Endothelial cell (in vitro differentiated cells): Measurements from ENCODE around the gene COL16A1. TPM values are rescaled to one million over a fixed set of nuclear protein-coding genes. Genes with fewer than 3 reads are reported as not detected.

Source experiments
- DNase-seq: peaks from one replicate; pipeline ENCODE4 v3.0.0; 2021; ENCODE audit warnings: low spot score
- H3K27ac Mint-ChIP-seq: one replicate; pipeline ENCODE4 v1.8.0; 2021; ENCODE audit warnings: mixed read lengths, inconsistent platforms; ENCODE audit not compliant: unreplicated experiment
- H3K27me3 Mint-ChIP-seq: one replicate; pipeline ENCODE4 v1.8.0; 2021; ENCODE audit warnings: mild to moderate bottlenecking, moderate library complexity, mixed read lengths, inconsistent platforms; ENCODE audit not compliant: unreplicated experiment
- H3K36me3 Mint-ChIP-seq: one replicate; pipeline ENCODE4 v1.8.0; 2021; ENCODE audit warnings: mild to moderate bottlenecking, low read depth, mixed read lengths, inconsistent platforms; ENCODE audit not compliant: unreplicated experiment
- H3K4me1 Mint-ChIP-seq: one replicate; pipeline ENCODE4 v1.8.0; 2021; ENCODE audit warnings: mild to moderate bottlenecking, mixed read lengths, inconsistent platforms; ENCODE audit not compliant: unreplicated experiment
- H3K4me3 Mint-ChIP-seq: one replicate; pipeline ENCODE4 v1.8.0; 2021; ENCODE audit warnings: mild to moderate bottlenecking, mixed read lengths, inconsistent platforms; ENCODE audit not compliant: unreplicated experiment
- H3K9me3 Mint-ChIP-seq: one replicate; pipeline ENCODE4 v1.8.0; 2021; ENCODE audit warnings: mixed read lengths, inconsistent platforms; ENCODE audit not compliant: unreplicated experiment
- total RNA-seq: library from RNA; stranded (reverse); fragmentation: NEBNext Ultra II Directional; extraction: Animal tissue kit (Norgen Biotek cat#: 25700); gene quantifications from one replicate; pipeline ENCODE4 v1.2.1, GENCODE V29; 2021; ENCODE audit not compliant: unreplicated experiment
- TF ChIP-seq, protein P1 (sequence below): fragments of 200-600 bp; sonication (generic); IDR thresholded peaks from one replicate; pipeline ENCODE4 v1.5.0; 2021; ENCODE audit warnings: antibody characterized with exemption; ENCODE audit not compliant: unreplicated experiment

Gene COL16A1
- total RNA-seq, 1 donor from 2014 or later, result 5.3 TPM

DNA sequence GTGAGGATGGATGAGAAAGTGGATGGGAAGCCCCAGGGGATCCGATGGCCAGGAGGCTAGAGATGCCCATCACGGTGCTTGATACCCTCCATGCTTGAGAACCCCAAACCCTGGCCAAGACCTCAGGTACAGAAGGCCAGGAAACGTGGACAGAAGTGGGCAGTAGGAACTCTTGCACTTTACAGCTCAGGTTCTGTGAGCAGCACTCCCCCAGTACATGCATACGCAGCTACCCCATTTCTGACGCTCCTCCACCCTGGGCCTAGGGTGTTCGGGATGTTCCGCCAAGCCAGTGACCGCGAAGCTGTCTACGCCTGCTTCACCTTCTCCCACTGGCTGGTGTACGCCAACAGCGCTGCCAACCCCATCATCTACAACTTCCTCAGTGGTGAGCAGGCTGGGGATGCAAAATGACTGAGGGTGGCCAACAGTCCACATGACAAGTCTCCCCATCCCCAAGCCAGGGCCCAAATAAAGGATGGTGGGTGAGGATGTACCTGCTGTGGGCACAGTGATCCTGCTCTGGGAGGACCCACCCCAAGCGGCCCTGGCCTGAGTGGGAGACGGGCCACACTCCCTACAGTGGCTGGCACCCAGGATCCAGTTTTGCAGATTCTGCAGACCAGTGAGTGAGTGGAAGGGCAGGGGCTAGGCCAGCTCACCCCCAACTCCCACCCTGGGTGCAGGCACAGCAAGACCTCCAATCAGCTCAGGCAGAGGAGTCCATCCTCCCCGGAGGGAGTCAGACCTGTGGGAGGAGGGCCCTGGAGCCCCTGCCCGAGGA lies 78.9 kb downstream of the COL16A1 start:
- TF ChIP-seq, protein P1, sequence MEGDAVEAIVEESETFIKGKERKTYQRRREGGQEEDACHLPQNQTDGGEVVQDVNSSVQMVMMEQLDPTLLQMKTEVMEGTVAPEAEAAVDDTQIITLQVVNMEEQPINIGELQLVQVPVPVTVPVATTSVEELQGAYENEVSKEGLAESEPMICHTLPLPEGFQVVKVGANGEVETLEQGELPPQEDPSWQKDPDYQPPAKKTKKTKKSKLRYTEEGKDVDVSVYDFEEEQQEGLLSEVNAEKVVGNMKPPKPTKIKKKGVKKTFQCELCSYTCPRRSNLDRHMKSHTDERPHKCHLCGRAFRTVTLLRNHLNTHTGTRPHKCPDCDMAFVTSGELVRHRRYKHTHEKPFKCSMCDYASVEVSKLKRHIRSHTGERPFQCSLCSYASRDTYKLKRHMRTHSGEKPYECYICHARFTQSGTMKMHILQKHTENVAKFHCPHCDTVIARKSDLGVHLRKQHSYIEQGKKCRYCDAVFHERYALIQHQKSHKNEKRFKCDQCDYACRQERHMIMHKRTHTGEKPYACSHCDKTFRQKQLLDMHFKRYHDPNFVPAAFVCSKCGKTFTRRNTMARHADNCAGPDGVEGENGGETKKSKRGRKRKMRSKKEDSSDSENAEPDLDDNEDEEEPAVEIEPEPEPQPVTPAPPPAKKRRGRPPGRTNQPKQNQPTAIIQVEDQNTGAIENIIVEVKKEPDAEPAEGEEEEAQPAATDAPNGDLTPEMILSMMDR, result no peak
- Mint-ChIP-seq H3K4me1 (peaks cover 6% of the 10 kb centered on the region), H3K4me3 (no peak overlapping the region), H3K27me3 (peaks cover 3% of the 10 kb centered on the region), H3K27ac (no peak overlapping the region), H3K9me3 (no peaks in the 10 kb centered on the region), H3K36me3 (peaks cover 18% of the 10 kb centered on the region)
- no peak for DNase-seq

DNA sequence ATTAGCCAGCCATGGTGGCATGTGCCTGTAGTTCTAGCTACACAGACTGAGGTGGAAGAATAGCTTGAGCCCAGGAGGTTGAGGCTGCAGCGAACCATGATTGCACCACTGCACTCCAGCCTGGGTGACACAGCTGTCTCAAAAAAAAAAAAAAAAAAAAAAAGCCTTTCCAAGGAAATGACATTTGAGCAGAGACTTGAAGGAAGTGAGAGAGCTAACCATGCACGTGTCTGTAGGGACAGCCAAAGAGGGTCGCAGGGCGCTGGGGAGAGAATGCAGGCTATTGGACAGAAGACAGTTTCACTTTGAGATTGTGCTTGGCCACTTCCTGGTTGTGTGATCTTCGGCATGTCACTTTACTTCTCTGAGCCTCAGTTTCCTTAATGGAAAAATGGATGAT lies 79.5 kb downstream of the COL16A1 start:
- peaks cover 12% of the 10 kb centered on the region for H3K4me1 Mint-ChIP-seq

GRCh38 chr1:31623365-31623764 lies 80.5 kb downstream of the COL16A1 start:
- H3K27me3 Mint-ChIP-seq, result peaks cover 3% of the 10 kb centered on the region
- TF ChIP-seq, protein P1, result no peak
- no peak overlapping the region for H3K27ac Mint-ChIP-seq
- no peaks in the 10 kb centered on the region for H3K9me3 Mint-ChIP-seq
- peaks cover 14% of the 10 kb centered on the region for H3K36me3 Mint-ChIP-seq
- no peak for DNase-seq
- H3K4me3 Mint-ChIP-seq, result no peak overlapping the region
- H3K4me1 Mint-ChIP-seq, result peaks cover 14% of the 10 kb centered on the region

More for the DNA sequence above, 79.5 kb downstream of the COL16A1 start:
- Mint-ChIP-seq H3K36me3 (peaks cover 14% of the 10 kb centered on the region), H3K9me3 (no peaks in the 10 kb centered on the region), H3K27ac (no peak overlapping the region), H3K4me3 (no peak overlapping the region), H3K27me3 (peaks cover 3% of the 10 kb centered on the region)
- DNase-seq, result no peak
- TF ChIP-seq, protein P1, result no peak

DNA sequence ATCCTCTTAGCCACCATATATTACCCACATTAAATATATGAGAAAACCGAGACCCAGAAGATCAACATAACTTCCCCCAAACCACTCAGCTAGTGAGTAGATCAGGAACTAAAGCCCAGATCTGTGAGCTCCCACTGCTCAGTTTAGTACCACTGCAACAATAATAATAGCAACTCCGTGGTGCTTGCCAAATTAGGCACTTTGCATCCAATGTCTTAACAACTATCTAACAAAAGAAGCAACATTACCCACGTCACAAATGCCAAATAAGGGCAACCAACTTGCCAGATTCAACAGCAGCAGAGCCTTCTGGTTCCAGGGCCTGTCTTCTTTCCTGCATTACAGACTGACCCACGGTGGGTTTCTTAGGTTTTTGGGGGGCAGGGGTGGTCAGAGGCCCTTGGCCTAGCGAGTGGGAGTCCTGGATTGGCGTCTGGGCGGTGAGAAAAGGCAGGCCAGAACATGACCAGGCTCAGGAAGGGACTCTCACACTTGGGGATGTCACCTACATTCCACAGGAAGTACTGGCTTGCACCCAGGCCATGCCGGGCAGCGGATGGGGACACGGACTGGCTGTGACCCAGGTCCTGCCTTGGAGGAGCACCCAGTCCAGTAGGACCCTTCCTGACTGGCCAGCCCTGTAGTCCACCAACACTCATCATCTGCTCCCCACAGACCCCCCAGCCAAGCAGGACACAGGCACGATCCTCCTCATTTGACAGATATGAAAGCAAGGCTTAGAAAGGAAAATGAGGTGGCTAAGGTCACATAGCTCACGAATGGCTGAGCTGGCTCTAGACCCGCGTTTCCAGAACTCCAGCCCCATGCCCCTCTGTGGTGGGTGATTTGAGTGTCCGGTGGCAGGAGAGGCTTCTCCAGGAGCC lies 81.7 kb downstream of the COL16A1 start:
- no peak overlapping the region for H3K4me3 Mint-ChIP-seq

More for the DNA sequence above, 81.7 kb downstream of the COL16A1 start:
- DNase-seq, result no peak
- peaks cover 3% of the 10 kb centered on the region for H3K27me3 Mint-ChIP-seq
- TF ChIP-seq, protein P1, result no peak
- H3K36me3 Mint-ChIP-seq, result peaks cover 7% of the 10 kb centered on the region
- peaks cover 17% of the 10 kb centered on the region for H3K4me1 Mint-ChIP-seq
- H3K9me3 Mint-ChIP-seq, result no peaks in the 10 kb centered on the region
- H3K27ac Mint-ChIP-seq, result no peak overlapping the region
